K562 (cell line): ENCODE data around the gene PLEKHG3. TPM values are rescaled to one million over a fixed set of nuclear protein-coding genes. Genes with fewer than 3 reads are reported as not detected.

Source experiments
- ATAC-seq: fragments of 200-7000 bp; cut with Tn5 transposase; 3 replicates; pipeline ENCODE4 v1.9.1; 2020; ENCODE audit warnings: moderate library complexity
- BruUV-seq: library from RNA; stranded (reverse); fragments of 400-500 nt; replicated peaks from 2 replicates; lab custom pipeline; 2021; lab: Mats Ljungman, UMichigan
- CTCF ChIA-PET: fragments of 300-600 bp; formaldehyde crosslinking; extraction: SDS; loops from one replicate; lab custom pipeline; 2021; ENCODE audit warnings: low intra/inter-chr PET ratio; lab: Yijun Ruan, JAX
- POLR2A ChIA-PET: fragments of 300-600, 350-650 bp; sonication (Branson Sonifier 250); formaldehyde crosslinking; extraction: SDS; loops from one replicate; lab custom pipeline; 2021; ENCODE audit warnings: antibody characterized with exemption, inconsistent platforms; lab: Yijun Ruan, JAX
- DNase-seq, 4 experiments: peaks; one replicate each; pipeline versions ENCODE4 v3.0.0 to v3.0.0-alpha.2; 2011 to 2018; ENCODE audit warnings: low spot score in 3 of 4, mixed read lengths in 3 of 4; ENCODE audit errors: extremely low read depth in 1 of 4
- FAIRE-seq: peaks from 2 replicates; lab custom pipeline; 2011; peaks lifted over from hg19 to GRCh38; lab: Jason Lieb, UNC
- H2AFZ ChIP-seq: 2 replicates; pipeline ENCODE4 v1.6.0; 2011; ENCODE audit warnings: low read depth, low read length, control low read depth, inconsistent platforms
- H3K27ac ChIP-seq: fragments of 200-600 bp; 3 replicates; pipeline ENCODE4 v1.8.0; 2011; ENCODE audit warnings: low read depth, mild to moderate bottlenecking, control low read depth, inconsistent platforms, low read length, moderate library complexity, mixed read lengths; ENCODE audit errors: extremely low read depth
- H3K27me3 ChIP-seq, 2 experiments: fragments of 300-600 bp in 1 of 2; 2 replicates in 1 of 2; 3 replicates in 1 of 2; pipeline versions ENCODE4 v1.6.0 to v1.8.0; 2011; ENCODE audit warnings: inconsistent platforms in 2 of 2, low read length in 2 of 2, mild to moderate bottlenecking in 1 of 2, mixed read lengths in 1 of 2, moderate library complexity in 1 of 2; ENCODE audit not compliant: control insufficient read depth in 2 of 2, insufficient read depth in 2 of 2
- H3K36me3 ChIP-seq: fragments of 300-600 bp; 3 replicates; pipeline ENCODE4 v1.8.0; 2011; ENCODE audit warnings: mild to moderate bottlenecking, low read length, inconsistent platforms; ENCODE audit not compliant: control insufficient read depth, insufficient read depth
- H3K4me1 ChIP-seq, 2 experiments: fragments of 200-600 bp in 1 of 2; replicated peaks in 1 of 2; 2 replicates in 1 of 2; 3 replicates in 1 of 2; pipeline versions ENCODE4 v1.5.1 to v1.8.0; 2011; ENCODE audit warnings: inconsistent platforms in 2 of 2, low read length in 2 of 2, mild to moderate bottlenecking in 1 of 2, mixed read lengths in 1 of 2, moderate library complexity in 1 of 2; ENCODE audit not compliant: control insufficient read depth in 2 of 2, insufficient read depth in 2 of 2
- H3K4me2 ChIP-seq: 2 replicates; pipeline ENCODE4 v1.6.1; 2011; ENCODE audit warnings: low read length, control low read depth, inconsistent platforms, mixed read lengths; ENCODE audit not compliant: insufficient read depth
- H3K4me3 ChIP-seq: fragments of 200-600 bp; sonication (generic), shearing (Covaris generic); 2 replicates; pipeline ENCODE4 v1.5.1; 2016; ENCODE audit warnings: control low read depth, inconsistent platforms
- H3K79me2 ChIP-seq: fragments of 200-600 bp; 3 replicates; pipeline ENCODE4 v1.8.0; 2011; ENCODE audit warnings: low read length, inconsistent platforms; ENCODE audit not compliant: control insufficient read depth, insufficient read depth
- H3K9ac ChIP-seq, 2 experiments: 2 replicates each; pipeline versions ENCODE4 v1.6.0 to v1.6.1; 2011; ENCODE audit warnings: low read depth in 2 of 2, low read length in 2 of 2, control low read depth in 1 of 2, inconsistent platforms in 1 of 2, mild to moderate bottlenecking in 1 of 2, mixed read lengths in 1 of 2; ENCODE audit not compliant: insufficient read depth in 1 of 2
- H3K9me1 ChIP-seq: one replicate; pipeline ENCODE4 v1.6.0; 2011; ENCODE audit warnings: inconsistent platforms, mild to moderate bottlenecking, low read length, moderate library complexity; ENCODE audit not compliant: control insufficient read depth, insufficient read depth
- H3K9me3 ChIP-seq: replicated peaks from 2 replicates; pipeline ENCODE4 v1.5.1; 2011; ENCODE audit warnings: low read depth, low read length, inconsistent platforms; ENCODE audit not compliant: control insufficient read depth, insufficient read depth
- H4K20me1 ChIP-seq: replicated peaks from 2 replicates; pipeline ENCODE4 v1.6.1; 2011; ENCODE audit warnings: low read length, inconsistent platforms, mixed read lengths; ENCODE audit not compliant: control insufficient read depth, insufficient read depth
- ATF4 ChIP-seq: fragments of 450-650 bp; formaldehyde crosslinking; IDR thresholded peaks from 2 replicates; pipeline ENCODE4 v1.4.0; 2022; ENCODE audit warnings: mild to moderate bottlenecking, moderate library complexity
- BCLAF1 ChIP-seq, 2 experiments: fragments of 450-650 bp in 1 of 2; IDR thresholded peaks; 2 replicates each; pipeline ENCODE4 v1.6.1; 2011 to 2017; ENCODE audit warnings: low read depth in 2 of 2, antibody characterized with exemption in 1 of 2, borderline replicate concordance in 1 of 2, low read length in 1 of 2, mild to moderate bottlenecking in 1 of 2, mixed read lengths in 1 of 2; ENCODE audit not compliant: control insufficient read depth in 1 of 2
- ELK1 ChIP-seq: sonication (generic); formaldehyde crosslinking; IDR thresholded peaks from 2 replicates; pipeline ENCODE4 v1.8.1; 2022; ENCODE audit warnings: missing genetic modification reagents
- NCOR1 ChIP-seq: fragments of 450-650 bp; IDR thresholded peaks from 2 replicates; pipeline ENCODE4 v1.6.1; 2016; ENCODE audit warnings: mild to moderate bottlenecking, moderate library complexity
- POLR2A ChIP-seq: fragments of 450-650 bp; conservative IDR thresholded peaks from 2 replicates; pipeline ENCODE4 v1.6.1; 2016
- TRIM28 ChIP-seq: fragments of 450-650 bp; IDR thresholded peaks from 2 replicates; pipeline ENCODE4 v1.6.1; 2017
- WGBS: fragments of 100-300 bp; shearing (Covaris generic); methylation state at CpG from one replicate; pipeline ENCODE4 v1.1.6; 2016; ENCODE audit warnings: low coverage, mixed read lengths; ENCODE audit not compliant: insufficient coverage; ENCODE audit errors: missing lambda C conversion rate; 5-methylcytosine and 5-hydroxymethylcytosine counted together
- in situ Hi-C: fragments of 300-500 bp; cut with MboI; formaldehyde crosslinking; loops from 4 replicates; pipeline ENCODE4 v1.15.0; 2018; ENCODE audit warnings: inconsistent platforms, mixed read lengths
- intact Hi-C: fragments of 100-400 bp; cut with micrococcal nuclease; formaldehyde crosslinking; loops from 2 replicates; pipeline ENCODE4 v1.14.2; 2022
- polyA plus RNA-seq, 8 experiments: library from polyadenylated mRNA; depleted of rRNA in 4 of 8; stranded (reverse) in 5 of 8; unstranded in 3 of 8; fragments of >200 nt; fragmentation: Nextera tagmentation in 2 of 8; fragmentation: Illumina TruSeq in 1 of 8; extraction: Ambion mirVana in 2 of 8; extraction: Trizol in 1 of 8; gene quantifications; 2 replicates each; pipeline versions ENCODE4 v1.2.1 to v1.2.3, GENCODE V29; 2011 to 2014; ENCODE audit warnings: inconsistent platforms in 1 of 8, missing spikeins in 1 of 8
- total RNA-seq, 7 experiments: library from RNA; depleted of rRNA in 6 of 7; stranded (reverse); fragments of >200 nt in 6 of 7; fragmentation: Illumina TruSeq in 2 of 7; extraction: Trizol in 2 of 7; gene quantifications; 2 replicates each; pipeline versions ENCODE4 v1.2.1 to v1.2.3, GENCODE V29; 2011 to 2021; ENCODE audit warnings: low replicate concordance in 1 of 7

PLEKHG3 gene
- total and polyA plus RNA-seq, 9 of the 15 experiments (the other 6 are each of a cell fraction or from before 2014, with no cell fraction given), result 0.04 to 0.16 TPM; not detected in 7

- Histone ChIP-seq H3K79me2 (no peaks in the 10 kb centered on the region), H3K9ac (no peak overlapping the region), H3K9me3 (no peaks in the 10 kb centered on the region), H4K20me1 (no peaks in the 10 kb centered on the region), H3K27ac (no peak overlapping the region), H3K4me1 (peaks cover 0 to 18% of the 10 kb centered on the region in 2 experiments; a peak in 2 of 5 replicates), H3K4me3 (no peak overlapping the region), H3K9me1 (no peaks in the 10 kb centered on the region), H3K4me2 (no peak overlapping the region), H2AFZ (no peak overlapping the region), H3K36me3 (no peaks in the 10 kb centered on the region), H3K27me3 (peaks cover 27 to 45% of the 10 kb centered on the region in 2 experiments)
- ATAC-seq (no peak), DNase-seq (no peak), FAIRE-seq (no peak)
- intact Hi-C loops (no loop called here), in situ Hi-C loops (no loop called here)
- POLR2A ChIA-PET, result interaction anchor here (0.5 kb wide), 1 partner anchor 13 kb away, joined by 3 read pairs; no protein-coding TSS in a partner anchor
- CTCF ChIA-PET, result no interaction called here
- no peak for TF ChIP-seq TRIM28
- no TSS peak for BruUV-seq
- WGBS, result 0% methylated on average over 1 of the region's 1 CpG
These were observed 2.6 kb upstream of the PLEKHG3 start for GRCh38 chr14:64701660-64702059.

- Histone ChIP-seq H3K79me2 (no peaks in the 10 kb centered on the region), H3K9me3 (no peaks in the 10 kb centered on the region), H3K36me3 (no peaks in the 10 kb centered on the region), H2AFZ (no peak overlapping the region), H3K4me3 (no peak overlapping the region), H3K4me1 (peaks cover 0 to 18% of the 10 kb centered on the region in 2 experiments; a peak in 2 of 5 replicates), H3K27ac (no peak overlapping the region), H3K27me3 (peaks cover 28 to 49% of the 10 kb centered on the region in 2 experiments), H3K9ac (no peak overlapping the region), H3K9me1 (no peaks in the 10 kb centered on the region), H3K4me2 (no peak overlapping the region), H4K20me1 (no peaks in the 10 kb centered on the region)
- intact Hi-C loops, result no loop called here
- 7% methylated on average over 21 of the region's 25 CpGs for WGBS
- POLR2A ChIA-PET, result interaction anchor here (1.5 kb wide), 1 partner anchor 212 kb away, joined by 5 read pairs; the partner anchor contains the start of gene CHURC1
- BruUV-seq, result no TSS peak
- ATAC-seq, result no peak; the same call in 2 of the 3 replicates
- no peak for TF ChIP-seq POLR2A
- no peak for TF ChIP-seq ATF4 (CRISPR knock-in tag)
- TF ChIP-seq ELK1, result no peak
- no peak for TF ChIP-seq NCOR1
- no peak for TF ChIP-seq BCLAF1 (IDR thresholded peaks at IDR 0.05; ENCODE audit: borderline replicate concordance in 1 of 2, control insufficient read depth in 1 of 2, low read depth in 2 of 2, low read length in 1 of 2)
- FAIRE-seq, result no peak
- in situ Hi-C loops, result no loop called here
- CTCF ChIA-PET, result no interaction called here
- no peak for DNase-seq
These were observed 1.5 kb upstream of the PLEKHG3 start for GRCh38 chr14:64702493-64703394.
